ENCODE measurements around the gene CADPS2. TPM values are rescaled to one million over a fixed set of nuclear protein-coding genes. Genes with fewer than 3 reads are reported as not detected.
"Not testable (repeated sequence)": the region's sequence is repeated elsewhere in the genome, so short reads cannot be mapped to it uniquely, and the experiment has no call there.

CADPS2 gene
- total RNA-seq, 1 donor from 2014 or later, result 6.4 TPM

- Histone ChIP-seq H3K4me1 (ENCODE audit: insufficient read depth, low read length) (no peaks in the 10 kb centered on the region), H4K20me1 (ENCODE audit: insufficient read depth, low read length) (no peaks in the 10 kb centered on the region), H3K36me3 (ENCODE audit: insufficient read depth, low read length) (no peaks in the 10 kb centered on the region), H3K27ac (ENCODE audit: low read depth, low read length) (no peak overlapping the region), H3K4me3 (ENCODE audit: insufficient read depth, low read depth, low read length) (no peak overlapping the region), H2AFZ (ENCODE audit: low read depth, low read length) (no peak overlapping the region), H3K9me3 (ENCODE audit: insufficient read depth, low read depth, low read length) (no peaks in the 10 kb centered on the region), H3K27me3 (ENCODE audit: insufficient read depth, low read length) (no peaks in the 10 kb centered on the region), H3K9ac (ENCODE audit: low read length) (no peak overlapping the region), H3K4me2 (ENCODE audit: low read length) (no peak overlapping the region), H3K79me2 (ENCODE audit: insufficient read depth, low read length) (no peaks in the 10 kb centered on the region)
- no peak overlapping the region for H3K27ac Mint-ChIP-seq (ENCODE audit: unreplicated experiment)
- DNase-seq (ENCODE audit: low read depth) (no peak), FAIRE-seq (no peak)
- TF ChIP-seq EZH2 (IDR thresholded peaks at IDR 0.05; ENCODE audit: insufficient read depth, low read length) (no peak), CTCF (IDR thresholded peaks at IDR 0.05; ENCODE audit: insufficient read depth, low read depth, low read length) (no peak)
- H3K9me3 Mint-ChIP-seq (ENCODE audit: unreplicated experiment), result peaks cover 10% of the 10 kb centered on the region
- H3K4me1 Mint-ChIP-seq (ENCODE audit: low read depth, unreplicated experiment), result no peaks in the 10 kb centered on the region
- H3K36me3 Mint-ChIP-seq (ENCODE audit: low read depth, unreplicated experiment), result no peaks in the 10 kb centered on the region
- H3K27me3 Mint-ChIP-seq (ENCODE audit: low read depth, unreplicated experiment), result peaks cover 8% of the 10 kb centered on the region
- H3K4me3 Mint-ChIP-seq (ENCODE audit: unreplicated experiment), result no peak overlapping the region
Measured at GRCh38 chr7:122289426-122289825, 596.8 kb downstream of the CADPS2 start.

- not testable (repeated sequence) for H3K4me3 Mint-ChIP-seq (ENCODE audit: unreplicated experiment); H3K27ac Mint-ChIP-seq (ENCODE audit: unreplicated experiment); H3K36me3 Mint-ChIP-seq (ENCODE audit: low read depth, unreplicated experiment); H3K36me3 ChIP-seq (ENCODE audit: insufficient read depth, low read length); H3K9me3 Mint-ChIP-seq (ENCODE audit: unreplicated experiment); H3K9ac ChIP-seq (ENCODE audit: low read length); H3K27me3 Mint-ChIP-seq (ENCODE audit: low read depth, unreplicated experiment); H4K20me1 ChIP-seq (ENCODE audit: insufficient read depth, low read length); FAIRE-seq; DNase-seq (ENCODE audit: low read depth); H3K4me3 ChIP-seq (ENCODE audit: insufficient read depth, low read depth, low read length); H3K27me3 ChIP-seq (ENCODE audit: insufficient read depth, low read length); H3K4me1 ChIP-seq (ENCODE audit: insufficient read depth, low read length); H3K4me2 ChIP-seq (ENCODE audit: low read length); H2AFZ ChIP-seq (ENCODE audit: low read depth, low read length); H3K9me3 ChIP-seq (ENCODE audit: insufficient read depth, low read depth, low read length); H3K27ac ChIP-seq (ENCODE audit: low read depth, low read length); H3K79me2 ChIP-seq (ENCODE audit: insufficient read depth, low read length); H3K4me1 Mint-ChIP-seq (ENCODE audit: low read depth, unreplicated experiment)
Measured at GRCh38 chr7:122284608-122285007, 601.7 kb downstream of the CADPS2 start.

- H3K4me1 ChIP-seq (ENCODE audit: insufficient read depth, low read length), result no peaks in the 10 kb centered on the region
- H4K20me1 ChIP-seq (ENCODE audit: insufficient read depth, low read length), result no peaks in the 10 kb centered on the region
- H3K36me3 ChIP-seq (ENCODE audit: insufficient read depth, low read length), result no peaks in the 10 kb centered on the region
- H2AFZ ChIP-seq (ENCODE audit: low read depth, low read length), result no peak overlapping the region
- no peak overlapping the region for H3K4me3 ChIP-seq (ENCODE audit: insufficient read depth, low read depth, low read length)
- no peaks in the 10 kb centered on the region for H3K9me3 Mint-ChIP-seq (ENCODE audit: unreplicated experiment)
- no peaks in the 10 kb centered on the region for H3K27me3 ChIP-seq (ENCODE audit: insufficient read depth, low read length)
- H3K4me2 ChIP-seq (ENCODE audit: low read length), result no peak overlapping the region
- no peak overlapping the region for H3K4me3 Mint-ChIP-seq (ENCODE audit: unreplicated experiment)
- no peaks in the 10 kb centered on the region for H3K79me2 ChIP-seq (ENCODE audit: insufficient read depth, low read length)
- no peak for DNase-seq (ENCODE audit: low read depth)
- H3K4me1 Mint-ChIP-seq (ENCODE audit: low read depth, unreplicated experiment), result no peaks in the 10 kb centered on the region
- H3K36me3 Mint-ChIP-seq (ENCODE audit: low read depth, unreplicated experiment), result no peaks in the 10 kb centered on the region
- no peak for FAIRE-seq
- no peak for TF ChIP-seq CTCF (IDR thresholded peaks at IDR 0.05; ENCODE audit: insufficient read depth, low read depth, low read length)
- TF ChIP-seq EZH2 (IDR thresholded peaks at IDR 0.05; ENCODE audit: insufficient read depth, low read length), result no peak
- H3K27me3 Mint-ChIP-seq (ENCODE audit: low read depth, unreplicated experiment), result no peaks in the 10 kb centered on the region
- H3K27ac ChIP-seq (ENCODE audit: low read depth, low read length), result no peak overlapping the region
- no peaks in the 10 kb centered on the region for H3K9me3 ChIP-seq (ENCODE audit: insufficient read depth, low read depth, low read length)
- H3K9ac ChIP-seq (ENCODE audit: low read length), result no peak overlapping the region
- H3K27ac Mint-ChIP-seq (ENCODE audit: unreplicated experiment), result no peak overlapping the region
Measured at GRCh38 chr7:122273117-122273516, 613.1 kb downstream of the CADPS2 start.
